ENCODE measurements around the gene UBASH3B. TPM values are rescaled to one million over a fixed set of nuclear protein-coding genes. Genes with fewer than 3 reads are reported as not detected.

Gene UBASH3B
- total RNA-seq, 1 experiment from 2014 or later = 81.9 TPM

- Histone ChIP-seq H3K27me3 (ENCODE audit: insufficient read depth, low read depth) (no peaks in the 10 kb centered on the region), H3F3A (ENCODE audit: insufficient read depth, low read depth) (peaks cover 70% of the 10 kb centered on the region), H3K79me2 (ENCODE audit: low read depth) (peaks cover 94% of the 10 kb centered on the region), H3K27ac (peak overlapping the region; percentile 55), H4K20me1 (ENCODE audit: insufficient read depth) (peaks cover 9% of the 10 kb centered on the region), H3K4me2 (peak overlapping the region; percentile 32), H3K9me2 (ENCODE audit: insufficient read depth) (no peaks in the 10 kb centered on the region), H3K4me3 (no peak overlapping the region), H3K4me1 (replicated peaks; ENCODE audit: insufficient read depth) (peaks cover 24% of the 10 kb centered on the region), H3K36me3 (ENCODE audit: low read depth) (peaks cover 12% of the 10 kb centered on the region; the same call in 1 of the 2 replicates), H3K9me3 (ENCODE audit: insufficient read depth, low read depth) (no peaks in the 10 kb centered on the region; the same call in 1 of the 2 replicates), H2AFZ (no peak overlapping the region)
- TF ChIP-seq EZH2 (IDR thresholded peaks at IDR 0.05; ENCODE audit: low read depth) (no peak), CTCF (conservative IDR thresholded peaks at IDR 0.05) (no peak)
- ChIA-PET CTCF (no interaction called here), POLR2A (ENCODE audit: unreplicated experiment) (no interaction called here)
- no TSS peak for BruUV-seq (replicated peaks)
- DNase-seq = no peak
- intact Hi-C loops (cut with micrococcal nuclease; ENCODE audit: unreplicated experiment) = no loop called here
Observed at GRCh38 chr11:122698392-122698791, 42.9 kb downstream of the UBASH3B start.

- intact Hi-C loops (cut with micrococcal nuclease; ENCODE audit: unreplicated experiment) = loop anchor here (5.0 kb wide), 1 partner anchor 58 kb away; no protein-coding TSS in a partner anchor
- peaks cover 19% of the 10 kb centered on the region; the same call in 1 of the 2 replicates for H3K36me3 ChIP-seq (ENCODE audit: low read depth)
- H2AFZ ChIP-seq = no peak overlapping the region
- H3K27me3 ChIP-seq (ENCODE audit: insufficient read depth, low read depth) = no peaks in the 10 kb centered on the region
- H3K27ac ChIP-seq = no peak overlapping the region
- DNase-seq = no peak
- H3K9me2 ChIP-seq (ENCODE audit: insufficient read depth) = no peaks in the 10 kb centered on the region
- peaks cover 28% of the 10 kb centered on the region for H3K4me1 ChIP-seq (replicated peaks; ENCODE audit: insufficient read depth)
- POLR2A ChIA-PET (ENCODE audit: unreplicated experiment) = no interaction called here
- H3K79me2 ChIP-seq (ENCODE audit: low read depth) = peaks cover 93% of the 10 kb centered on the region
- H3K4me3 ChIP-seq = no peak overlapping the region
- peaks cover 67% of the 10 kb centered on the region for H3F3A ChIP-seq (ENCODE audit: insufficient read depth, low read depth)
- no peak overlapping the region for H3K4me2 ChIP-seq
- TF ChIP-seq CTCF (conservative IDR thresholded peaks at IDR 0.05) (no peak), EZH2 (IDR thresholded peaks at IDR 0.05; ENCODE audit: low read depth) (no peak)
- CTCF ChIA-PET = no interaction called here
- H4K20me1 ChIP-seq (ENCODE audit: insufficient read depth) = peaks cover 4% of the 10 kb centered on the region
- H3K9me3 ChIP-seq (ENCODE audit: insufficient read depth, low read depth) = no peaks in the 10 kb centered on the region; the same call in 1 of the 2 replicates
- BruUV-seq (replicated peaks) = no TSS peak
Observed at GRCh38 chr11:122700666-122701065, 45.1 kb downstream of the UBASH3B start.

GRCh38 chr11:122701143-122701542 lies 45.6 kb downstream of the UBASH3B start:
- CTCF ChIA-PET = no interaction called here

More at GRCh38 chr11:122701143-122701542, 45.6 kb downstream of the UBASH3B start:
- Histone ChIP-seq H3K36me3 (ENCODE audit: low read depth) (peaks cover 19% of the 10 kb centered on the region; the same call in 1 of the 2 replicates), H3K27ac (no peak overlapping the region), H3K4me2 (no peak overlapping the region), H3F3A (ENCODE audit: insufficient read depth, low read depth) (peaks cover 69% of the 10 kb centered on the region), H3K9me2 (ENCODE audit: insufficient read depth) (no peaks in the 10 kb centered on the region), H2AFZ (no peak overlapping the region), H3K79me2 (ENCODE audit: low read depth) (peaks cover 93% of the 10 kb centered on the region), H3K4me3 (no peak overlapping the region), H3K9me3 (ENCODE audit: insufficient read depth, low read depth) (no peaks in the 10 kb centered on the region; the same call in 1 of the 2 replicates), H4K20me1 (ENCODE audit: insufficient read depth) (peaks cover 4% of the 10 kb centered on the region), H3K27me3 (ENCODE audit: insufficient read depth, low read depth) (no peaks in the 10 kb centered on the region), H3K4me1 (replicated peaks; ENCODE audit: insufficient read depth) (peaks cover 33% of the 10 kb centered on the region)
- intact Hi-C loops (cut with micrococcal nuclease; ENCODE audit: unreplicated experiment) = loop anchor here (5.0 kb wide), 1 partner anchor 59 kb away; no protein-coding TSS in a partner anchor
- POLR2A ChIA-PET (ENCODE audit: unreplicated experiment) = no interaction called here
- TF ChIP-seq EZH2 (IDR thresholded peaks at IDR 0.05; ENCODE audit: low read depth) = no peak
- no peak for TF ChIP-seq CTCF (conservative IDR thresholded peaks at IDR 0.05)
- no TSS peak for BruUV-seq (replicated peaks)
- no peak for DNase-seq

Measured in PC-9 (cell line).